GM12892 (cell line): ENCODE measurements around the gene PGP.

Source experiments
- POLR2A ChIP-seq: IDR thresholded peaks from 2 replicates; pipeline ENCODE4 v1.6.1; 2011; ENCODE audit warnings: low read depth, low read length, control low read depth
- POLR2AphosphoS5 ChIP-seq: IDR thresholded peaks from 2 replicates; pipeline ENCODE4 v1.6.1; 2011; ENCODE audit warnings: low read depth, low read length, control low read depth
- TAF1 ChIP-seq: IDR thresholded peaks from 2 replicates; pipeline ENCODE4 v1.6.1; 2011; ENCODE audit warnings: low read depth, mild to moderate bottlenecking, control low read depth, low read length, borderline replicate concordance

GRCh38 chr16:2223942-2224486 lies 9.4 kb upstream of the PGP start:
- TF ChIP-seq TAF1 = no peak
- no peak for TF ChIP-seq POLR2A
- no peak for TF ChIP-seq POLR2AphosphoS5
